DMS153 treated with DMSO at 0.1 percent for 48 hours (cell line): ENCODE data around the gene HSPA12A.
"Not testable (repeated sequence)": the region's sequence is repeated elsewhere in the genome, so short reads cannot be mapped to it uniquely, and the experiment has no call there.

Experiments
- DNase-seq: peaks from one replicate; lab custom pipeline; 2025; ENCODE audit not compliant: unreplicated experiment; lab: John Stamatoyannopoulos, UW

HSPA12A gene

GRCh38 chr10:116718058-116718457 is 24.3 kb downstream of the HSPA12A start:
- no peak for DNase-seq

GRCh38 chr10:116716381-116716780 is 26.0 kb downstream of the HSPA12A start:
- DNase-seq, result no peak

DNA sequence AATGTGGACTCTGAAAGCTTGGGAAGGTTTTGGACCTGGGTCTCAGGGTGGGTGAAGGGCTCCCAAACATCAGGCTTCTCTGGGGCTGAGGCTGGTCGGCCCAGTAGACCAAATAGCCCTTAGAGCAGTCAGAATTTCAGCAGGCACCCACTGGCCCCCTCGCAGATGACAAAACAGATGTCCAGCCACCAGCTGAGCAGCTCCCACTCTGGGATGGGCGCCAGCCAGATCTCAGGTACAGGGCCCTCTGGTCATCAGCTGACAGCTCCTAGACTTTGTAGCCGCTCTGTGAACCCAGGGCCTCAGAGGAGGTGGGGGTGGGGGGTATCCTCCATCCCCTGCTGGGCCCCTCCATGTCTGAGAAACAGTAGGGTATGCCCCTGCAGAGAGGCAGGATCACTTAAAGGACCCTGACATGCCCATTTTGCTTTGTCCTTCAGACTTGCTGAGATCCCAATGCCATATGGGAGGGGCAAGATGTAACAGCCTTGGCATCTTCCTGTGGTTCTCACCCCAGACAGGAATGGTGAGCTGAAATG is 26.5 kb downstream of the HSPA12A start:
- DNase-seq, result no peak

GRCh38 chr10:116715341-116715740 is 27.0 kb downstream of the HSPA12A start:
- DNase-seq, result no peak

- no peak for DNase-seq
These were observed 28.5 kb downstream of the HSPA12A start for GRCh38 chr10:116713846-116714245.

DNA sequence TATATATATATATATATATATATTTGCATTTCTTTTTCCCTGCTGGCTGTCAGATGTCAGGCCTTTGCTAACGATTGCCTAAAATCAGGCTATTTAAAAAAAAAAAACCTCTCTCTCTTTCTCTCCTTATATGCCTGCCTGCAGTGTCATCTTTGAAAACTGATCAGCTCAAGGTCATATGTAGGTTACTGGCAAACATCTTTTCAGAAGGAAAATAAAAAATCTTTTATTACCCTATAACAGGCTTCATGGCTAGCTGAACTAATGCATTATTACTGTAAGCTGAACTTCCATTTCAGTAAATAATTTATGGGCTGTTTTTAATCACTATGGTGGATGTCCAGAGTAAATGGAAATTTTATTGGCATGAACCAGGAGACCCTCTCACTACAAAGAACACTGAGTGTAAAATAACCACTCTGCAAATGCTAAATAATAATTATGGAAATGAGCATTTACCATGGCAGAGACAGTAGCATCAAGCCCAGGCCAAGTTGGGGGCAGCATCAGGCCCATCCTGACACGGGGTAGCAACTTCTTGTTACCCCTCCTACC is 29.3 kb downstream of the HSPA12A start:
- DNase-seq, result no peak

GRCh38 chr10:116712519-116712918 is 29.8 kb downstream of the HSPA12A start:
- DNase-seq, result no peak

DNA sequence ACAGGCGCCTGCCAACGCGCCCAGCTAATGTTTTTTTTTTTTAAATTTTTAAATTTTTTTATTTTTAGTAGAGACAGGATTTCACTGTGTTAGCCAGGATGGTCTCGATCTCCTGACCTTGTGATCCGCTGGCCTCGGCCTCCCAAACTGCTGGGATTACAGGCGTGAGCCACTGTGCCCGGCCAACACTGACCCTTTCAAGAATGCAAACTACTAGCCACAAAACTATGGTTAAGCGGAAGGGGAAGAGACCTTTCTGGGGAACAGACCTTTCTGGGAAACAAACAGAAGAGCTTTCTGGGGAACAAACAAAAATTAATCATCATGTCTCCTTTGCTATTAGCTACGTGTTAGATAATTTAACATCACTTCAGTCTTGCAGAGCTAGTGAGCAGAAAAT is 30.6 kb downstream of the HSPA12A start:
- DNase-seq, result not testable (repeated sequence)

- DNase-seq, result no peak
These were observed 32.3 kb downstream of the HSPA12A start for GRCh38 chr10:116710076-116710475.

GRCh38 chr10:116708877-116709276 is 33.5 kb downstream of the HSPA12A start:
- DNase-seq, result no peak

DNA sequence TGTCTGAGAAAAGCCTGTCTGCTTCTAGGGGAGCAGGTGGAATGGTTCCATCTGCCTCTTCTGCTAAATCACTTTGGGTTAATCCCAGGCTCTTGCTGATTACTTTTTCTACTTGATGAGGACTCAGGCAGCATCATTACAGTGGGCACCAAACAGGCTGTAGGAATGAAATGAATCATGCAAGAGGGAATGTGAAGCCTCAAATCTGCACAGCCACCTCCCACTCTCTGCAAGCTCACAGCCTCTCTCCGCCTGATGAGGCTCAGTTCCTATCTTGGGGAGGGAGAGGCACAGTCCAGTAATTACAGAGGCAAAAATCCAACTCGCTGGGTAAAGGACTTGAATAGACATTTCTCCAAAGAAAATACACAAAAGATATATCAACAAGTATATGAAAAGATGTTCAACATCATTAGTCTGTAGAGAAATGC is 34.0 kb downstream of the HSPA12A start:
- DNase-seq, result no peak

GRCh38 chr10:116707981-116708380 is 34.4 kb downstream of the HSPA12A start:
- no peak for DNase-seq

DNA sequence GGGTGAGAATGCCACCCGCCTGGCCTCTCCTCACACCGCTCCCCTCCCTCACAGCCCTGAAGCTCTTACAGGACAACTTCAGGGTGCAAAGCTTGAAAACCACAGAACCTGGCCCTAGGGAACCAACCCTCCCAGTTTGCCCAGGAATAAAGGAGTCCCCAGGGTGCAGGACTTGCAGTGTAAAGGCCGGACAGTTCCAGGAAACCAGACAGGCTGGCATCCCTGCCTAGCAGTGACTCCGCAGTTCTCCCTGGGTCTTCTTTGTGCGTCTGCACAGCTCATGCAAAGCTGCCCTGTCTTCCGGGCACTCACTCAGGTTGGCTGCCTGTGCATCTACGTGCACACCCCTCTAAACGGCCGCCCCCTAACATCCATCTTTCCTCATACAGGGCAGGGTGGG is 36.1 kb downstream of the HSPA12A start:
- no peak for DNase-seq

GRCh38 chr10:116705498-116705897 is 36.9 kb downstream of the HSPA12A start:
- DNase-seq, result no peak

DNA sequence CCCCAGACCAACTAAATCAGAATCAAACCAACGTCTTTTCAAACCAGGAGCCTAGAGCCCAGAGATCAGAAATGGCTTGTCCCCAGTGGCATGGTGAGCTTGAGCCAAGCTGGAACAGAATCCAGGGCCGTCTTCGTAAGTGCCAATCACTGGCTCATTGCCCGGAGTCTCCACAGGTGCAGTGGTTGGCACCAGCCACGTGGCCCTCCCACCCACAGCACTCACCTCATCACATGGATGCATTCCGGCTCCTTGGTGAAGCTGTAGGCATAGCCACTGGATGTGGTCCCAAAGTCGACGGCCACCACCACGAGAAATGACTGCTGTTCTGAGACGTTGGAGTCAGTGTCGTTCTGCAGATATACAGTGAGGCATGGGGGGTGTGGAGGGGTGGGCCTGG is 37.4 kb downstream of the HSPA12A start:
- no peak for DNase-seq

- no peak for DNase-seq
These were observed 40.2 kb downstream of the HSPA12A start for GRCh38 chr10:116702165-116702564.

GRCh38 chr10:116699471-116700150 is 42.8 kb downstream of the HSPA12A start:
- DNase-seq, result no peak

- no peak for DNase-seq
These were observed 43.3 kb downstream of the HSPA12A start for GRCh38 chr10:116699049-116699448.

GRCh38 chr10:116698364-116698763 is 44.0 kb downstream of the HSPA12A start:
- DNase-seq, result no peak

DNA sequence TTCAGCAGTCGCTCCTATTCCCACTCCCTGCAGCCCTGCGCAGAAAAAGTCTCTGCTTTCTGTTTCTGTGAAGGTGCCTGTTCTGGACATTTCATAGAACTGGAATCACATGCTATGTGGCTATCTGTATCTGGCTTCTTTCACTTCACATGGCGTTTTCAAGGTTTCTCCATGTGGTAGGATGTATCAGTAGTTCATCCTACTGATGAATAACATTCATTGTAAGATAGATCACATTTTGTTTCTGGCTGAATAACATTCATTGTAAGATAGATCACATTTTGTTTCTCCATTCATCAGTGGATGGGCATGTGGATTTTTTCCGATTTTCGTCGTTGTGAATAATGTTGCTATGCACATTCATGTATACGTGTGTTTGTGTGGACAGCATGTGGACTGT is 44.5 kb downstream of the HSPA12A start:
- no peak for DNase-seq

- no peak for DNase-seq
These were observed 45.4 kb downstream of the HSPA12A start for GRCh38 chr10:116696919-116697318.

- no peak for DNase-seq
These were observed 47.5 kb downstream of the HSPA12A start for GRCh38 chr10:116694927-116695268.
